ENCODE results near the gene KIAA1671.

DNA sequence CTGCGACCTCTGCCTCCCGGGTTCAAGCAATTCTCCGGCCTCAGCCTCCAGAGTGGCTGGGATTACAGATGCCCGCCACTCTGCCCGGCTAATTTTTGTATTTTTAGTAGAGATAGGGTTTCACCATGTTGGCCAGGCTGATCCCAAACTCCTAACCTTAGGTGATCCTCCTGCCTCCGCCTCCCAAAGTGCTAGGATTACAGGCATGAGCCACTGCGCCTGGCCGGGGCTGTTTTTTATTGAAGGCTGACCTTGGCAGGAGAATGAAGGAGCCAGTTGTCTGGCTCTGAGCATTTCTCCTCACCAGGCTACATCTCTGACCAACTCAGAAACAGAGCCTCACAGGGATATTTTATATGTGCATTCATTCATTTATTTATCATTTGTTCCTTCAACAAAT is 2.3 kb downstream of the KIAA1671 start:
- no peak for TF ChIP-seq POLR2A (IDR thresholded peaks at IDR 0.05)
- TF ChIP-seq, protein P1, sequence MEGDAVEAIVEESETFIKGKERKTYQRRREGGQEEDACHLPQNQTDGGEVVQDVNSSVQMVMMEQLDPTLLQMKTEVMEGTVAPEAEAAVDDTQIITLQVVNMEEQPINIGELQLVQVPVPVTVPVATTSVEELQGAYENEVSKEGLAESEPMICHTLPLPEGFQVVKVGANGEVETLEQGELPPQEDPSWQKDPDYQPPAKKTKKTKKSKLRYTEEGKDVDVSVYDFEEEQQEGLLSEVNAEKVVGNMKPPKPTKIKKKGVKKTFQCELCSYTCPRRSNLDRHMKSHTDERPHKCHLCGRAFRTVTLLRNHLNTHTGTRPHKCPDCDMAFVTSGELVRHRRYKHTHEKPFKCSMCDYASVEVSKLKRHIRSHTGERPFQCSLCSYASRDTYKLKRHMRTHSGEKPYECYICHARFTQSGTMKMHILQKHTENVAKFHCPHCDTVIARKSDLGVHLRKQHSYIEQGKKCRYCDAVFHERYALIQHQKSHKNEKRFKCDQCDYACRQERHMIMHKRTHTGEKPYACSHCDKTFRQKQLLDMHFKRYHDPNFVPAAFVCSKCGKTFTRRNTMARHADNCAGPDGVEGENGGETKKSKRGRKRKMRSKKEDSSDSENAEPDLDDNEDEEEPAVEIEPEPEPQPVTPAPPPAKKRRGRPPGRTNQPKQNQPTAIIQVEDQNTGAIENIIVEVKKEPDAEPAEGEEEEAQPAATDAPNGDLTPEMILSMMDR (IDR thresholded peaks at IDR 0.05 in 8 of 11, conservative IDR thresholded peaks at IDR 0.05 in 3 of 11) = no peak

Data from spleen (tissue), 7 donors.